Loucy (cell line): ENCODE measurements around the gene GPC3.

Experiments
- H2AFZ ChIP-seq: fragments of 200-600 bp; sonication (generic); 2 replicates; pipeline ENCODE4 v1.6.0; 2016; ENCODE audit warnings: antibody characterized with exemption, mild to moderate bottlenecking, low read length, moderate library complexity
- H3F3A ChIP-seq: fragments of 200-600 bp; 2 replicates; pipeline ENCODE4 v1.6.0; 2016; ENCODE audit warnings: antibody characterized with exemption, low read depth, mild to moderate bottlenecking
- H3K27me3 ChIP-seq: fragments of 200-600 bp; sonication (generic); 2 replicates; pipeline ENCODE4 v1.6.1; 2014; ENCODE audit warnings: low read length, mild to moderate bottlenecking; ENCODE audit not compliant: insufficient read depth, poor library complexity, severe bottlenecking
- H3K36me3 ChIP-seq: fragments of 200-600 bp; sonication (generic); 2 replicates; pipeline ENCODE4 v1.6.1; 2016; ENCODE audit warnings: low read length; ENCODE audit not compliant: insufficient read depth
- H3K4me1 ChIP-seq: fragments of 200-600 bp; sonication (generic); 2 replicates; pipeline ENCODE4 v1.5.1; 2014; ENCODE audit warnings: low read length, mild to moderate bottlenecking; ENCODE audit not compliant: insufficient read depth, poor library complexity, severe bottlenecking
- H3K4me2 ChIP-seq: fragments of 200-600 bp; sonication (generic); 2 replicates; pipeline ENCODE4 v1.6.0; 2014; ENCODE audit warnings: antibody characterized with exemption, low read length, low read depth, mild to moderate bottlenecking; ENCODE audit not compliant: poor library complexity, severe bottlenecking
- H3K4me3 ChIP-seq: fragments of 200-600 bp; sonication (generic); 2 replicates; pipeline ENCODE4 v1.5.1; 2014; ENCODE audit warnings: low read length, mild to moderate bottlenecking, mixed read lengths; ENCODE audit not compliant: poor library complexity, severe bottlenecking
- H3K79me2 ChIP-seq: fragments of 200-600 bp; sonication (generic); 2 replicates; pipeline ENCODE4 v1.6.1; 2014; ENCODE audit warnings: low read length; ENCODE audit not compliant: insufficient read depth
- H3K9ac ChIP-seq: fragments of 200-600 bp; sonication (generic); 2 replicates; pipeline ENCODE4 v1.6.0; 2014; ENCODE audit warnings: mild to moderate bottlenecking, low read depth, low read length, moderate library complexity; ENCODE audit not compliant: poor library complexity, severe bottlenecking
- H3K9me2 ChIP-seq: fragments of 200-600 bp; sonication (generic); replicated peaks from 2 replicates; pipeline ENCODE4 v1.6.1; 2016; ENCODE audit warnings: low read depth, low read length, mixed read lengths
- H3K9me3 ChIP-seq: fragments of 200-600 bp; sonication (generic); 2 replicates; pipeline ENCODE4 v1.6.1; 2014; ENCODE audit warnings: mild to moderate bottlenecking, antibody characterized with exemption, low read length, low read depth; ENCODE audit not compliant: insufficient read depth
- H4K20me1 ChIP-seq: fragments of 200-600 bp; sonication (generic); 2 replicates; pipeline ENCODE4 v1.6.0; 2014; ENCODE audit warnings: antibody characterized with exemption, low read length, mild to moderate bottlenecking; ENCODE audit not compliant: insufficient read depth, poor library complexity, severe bottlenecking
- EZH2phosphoT487 ChIP-seq: fragments of 200-600 bp; IDR thresholded peaks from 2 replicates; pipeline ENCODE4 v1.6.1; 2018; ENCODE audit warnings: antibody characterized with exemption, mild to moderate bottlenecking, moderate library complexity, borderline replicate concordance
- TF ChIP-seq, protein P1 (sequence below): fragments of 200-600 bp; sonication (generic); conservative IDR thresholded peaks from 2 replicates; pipeline ENCODE4 v1.5.1; 2014; ENCODE audit warnings: mild to moderate bottlenecking, antibody characterized with exemption, low read length

The GPC3 gene

DNA sequence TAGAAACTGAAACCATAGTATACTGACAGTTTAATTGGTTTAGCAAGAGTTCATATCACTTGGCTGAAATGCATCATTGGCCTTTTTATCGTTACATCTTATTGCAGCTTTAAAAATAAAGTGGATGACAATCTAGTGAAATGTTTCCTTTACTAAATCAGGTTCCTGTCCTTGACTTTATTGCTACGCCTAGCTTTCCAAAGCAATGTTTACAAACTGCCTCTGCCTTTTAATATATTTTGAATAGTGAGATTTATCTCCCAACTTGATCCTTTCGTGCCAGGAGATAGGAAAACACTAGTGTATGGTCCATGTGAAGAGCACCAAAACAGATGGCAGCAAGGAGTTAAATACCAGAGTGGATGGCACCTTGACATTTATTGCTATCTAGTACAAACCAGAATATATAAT lies 67.0 kb downstream of the GPC3 start:
- H3K4me2 ChIP-seq = no peak overlapping the region
- no peaks in the 10 kb centered on the region for H3K36me3 ChIP-seq
- no peaks in the 10 kb centered on the region for H4K20me1 ChIP-seq
- H3K79me2 ChIP-seq = no peaks in the 10 kb centered on the region
- H3K4me1 ChIP-seq = peaks cover 14% of the 10 kb centered on the region
- no peak overlapping the region for H3K9ac ChIP-seq
- H3K4me3 ChIP-seq = no peak overlapping the region
- no peaks in the 10 kb centered on the region for H3F3A ChIP-seq
- no peaks in the 10 kb centered on the region for H3K9me2 ChIP-seq
- no peak overlapping the region for H2AFZ ChIP-seq
- TF ChIP-seq, protein P1, sequence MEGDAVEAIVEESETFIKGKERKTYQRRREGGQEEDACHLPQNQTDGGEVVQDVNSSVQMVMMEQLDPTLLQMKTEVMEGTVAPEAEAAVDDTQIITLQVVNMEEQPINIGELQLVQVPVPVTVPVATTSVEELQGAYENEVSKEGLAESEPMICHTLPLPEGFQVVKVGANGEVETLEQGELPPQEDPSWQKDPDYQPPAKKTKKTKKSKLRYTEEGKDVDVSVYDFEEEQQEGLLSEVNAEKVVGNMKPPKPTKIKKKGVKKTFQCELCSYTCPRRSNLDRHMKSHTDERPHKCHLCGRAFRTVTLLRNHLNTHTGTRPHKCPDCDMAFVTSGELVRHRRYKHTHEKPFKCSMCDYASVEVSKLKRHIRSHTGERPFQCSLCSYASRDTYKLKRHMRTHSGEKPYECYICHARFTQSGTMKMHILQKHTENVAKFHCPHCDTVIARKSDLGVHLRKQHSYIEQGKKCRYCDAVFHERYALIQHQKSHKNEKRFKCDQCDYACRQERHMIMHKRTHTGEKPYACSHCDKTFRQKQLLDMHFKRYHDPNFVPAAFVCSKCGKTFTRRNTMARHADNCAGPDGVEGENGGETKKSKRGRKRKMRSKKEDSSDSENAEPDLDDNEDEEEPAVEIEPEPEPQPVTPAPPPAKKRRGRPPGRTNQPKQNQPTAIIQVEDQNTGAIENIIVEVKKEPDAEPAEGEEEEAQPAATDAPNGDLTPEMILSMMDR = no peak
- no peaks in the 10 kb centered on the region for H3K27me3 ChIP-seq
- H3K9me3 ChIP-seq = no peaks in the 10 kb centered on the region

DNA sequence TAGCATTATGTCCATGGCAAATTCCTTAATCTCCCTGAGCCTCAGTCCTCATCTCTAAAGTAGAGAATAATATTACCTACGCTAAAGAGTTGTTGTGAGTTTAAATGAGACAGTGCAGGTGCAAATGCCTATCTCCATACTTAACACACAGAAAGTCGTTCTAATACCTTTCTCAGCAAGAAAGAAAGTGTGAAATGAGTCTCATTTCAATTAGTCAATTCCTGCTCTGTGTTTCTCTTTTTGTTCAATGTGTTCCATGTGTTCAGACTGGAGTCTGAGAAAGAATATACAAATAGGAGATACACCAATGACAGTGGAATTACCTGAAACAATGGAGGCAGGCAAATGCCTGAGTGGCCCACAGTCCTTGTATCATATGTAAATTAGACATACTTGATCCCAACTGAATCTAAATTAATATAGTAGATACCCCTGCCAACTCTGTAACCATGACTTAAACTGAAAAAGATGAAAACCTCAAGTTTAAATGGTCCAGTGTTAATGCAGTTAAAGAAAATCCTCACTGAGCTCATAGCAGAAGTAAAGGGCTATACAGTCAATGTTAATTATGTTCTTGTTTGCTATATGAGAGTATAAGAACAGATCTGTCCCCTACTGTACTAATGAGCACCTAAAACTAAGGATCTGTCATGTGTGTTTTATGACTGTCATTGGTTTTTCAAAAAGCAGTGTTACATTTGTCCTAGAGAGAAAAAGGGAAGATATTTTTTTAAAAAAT lies 68.2 kb downstream of the GPC3 start:
- Histone ChIP-seq H3K9ac (no peak overlapping the region), H3K27me3 (no peaks in the 10 kb centered on the region), H3K9me3 (no peaks in the 10 kb centered on the region), H4K20me1 (no peaks in the 10 kb centered on the region), H3F3A (no peaks in the 10 kb centered on the region), H2AFZ (no peak overlapping the region), H3K9me2 (no peaks in the 10 kb centered on the region), H3K36me3 (no peaks in the 10 kb centered on the region), H3K4me2 (no peak overlapping the region), H3K4me1 (peaks cover 3% of the 10 kb centered on the region), H3K4me3 (no peak overlapping the region), H3K79me2 (no peaks in the 10 kb centered on the region)
- no peak for TF ChIP-seq EZH2phosphoT487
- TF ChIP-seq, protein P1 = no peak

DNA sequence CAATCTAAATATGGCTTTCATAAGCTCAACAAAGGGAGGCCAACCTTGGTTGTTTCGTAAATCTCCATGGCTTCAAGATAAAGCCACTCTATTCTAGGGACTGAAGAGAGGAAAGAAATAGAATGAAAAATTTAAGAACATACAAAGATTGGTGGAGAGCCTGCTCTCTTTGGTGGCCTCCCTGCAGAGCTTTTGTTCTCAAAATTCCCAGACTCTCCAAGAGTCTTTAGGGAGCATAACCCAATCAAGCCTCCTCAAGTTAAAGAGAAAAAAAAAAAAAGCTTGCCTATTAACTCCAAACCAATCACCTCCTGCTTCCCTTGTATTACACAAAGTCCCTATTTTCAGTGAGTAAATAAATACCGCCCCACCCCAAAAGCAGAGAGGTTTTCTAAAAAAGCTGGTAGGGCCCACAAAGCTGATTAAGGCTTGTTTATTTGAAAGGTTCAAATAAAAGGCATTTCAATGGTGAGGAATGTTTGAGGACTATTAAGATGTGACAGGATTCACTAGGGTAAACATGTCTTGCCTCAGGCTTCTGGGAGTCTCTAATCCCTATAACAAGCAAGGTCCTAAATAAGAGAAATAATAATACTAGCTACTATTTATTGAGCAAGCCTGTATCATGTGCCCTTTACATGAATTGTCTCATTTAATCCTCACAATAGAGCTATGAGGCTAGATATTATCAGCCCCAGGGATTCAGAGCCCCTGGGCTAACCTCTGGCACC lies 71.6 kb downstream of the GPC3 start:
- Histone ChIP-seq H2AFZ (no peak overlapping the region), H4K20me1 (no peaks in the 10 kb centered on the region), H3K4me1 (no peaks in the 10 kb centered on the region), H3K27me3 (no peaks in the 10 kb centered on the region), H3K79me2 (no peaks in the 10 kb centered on the region), H3K4me2 (no peak overlapping the region), H3K9ac (no peak overlapping the region), H3K9me3 (no peaks in the 10 kb centered on the region), H3K36me3 (no peaks in the 10 kb centered on the region), H3F3A (no peaks in the 10 kb centered on the region), H3K4me3 (no peak overlapping the region), H3K9me2 (no peaks in the 10 kb centered on the region)
- TF ChIP-seq, protein P1 = no peak
- TF ChIP-seq EZH2phosphoT487 = no peak
